Endothelial cell (in vitro differentiated cells): ENCODE data around the gene CORO2A. TPM values are rescaled to one million over a fixed set of nuclear protein-coding genes. Genes with fewer than 3 reads are reported as not detected.
"Not testable (repeated sequence)": the region's sequence is repeated elsewhere in the genome, so short reads cannot be mapped to it uniquely, and the experiment has no call there.

Experiments
- DNase-seq: peaks from one replicate; pipeline ENCODE4 v3.0.0; 2021; ENCODE audit warnings: low spot score
- H3K27ac Mint-ChIP-seq: one replicate; pipeline ENCODE4 v1.8.0; 2021; ENCODE audit warnings: mixed read lengths, inconsistent platforms; ENCODE audit not compliant: unreplicated experiment
- H3K27me3 Mint-ChIP-seq: one replicate; pipeline ENCODE4 v1.8.0; 2021; ENCODE audit warnings: mild to moderate bottlenecking, moderate library complexity, mixed read lengths, inconsistent platforms; ENCODE audit not compliant: unreplicated experiment
- H3K36me3 Mint-ChIP-seq: one replicate; pipeline ENCODE4 v1.8.0; 2021; ENCODE audit warnings: mild to moderate bottlenecking, low read depth, mixed read lengths, inconsistent platforms; ENCODE audit not compliant: unreplicated experiment
- H3K4me1 Mint-ChIP-seq: one replicate; pipeline ENCODE4 v1.8.0; 2021; ENCODE audit warnings: mild to moderate bottlenecking, mixed read lengths, inconsistent platforms; ENCODE audit not compliant: unreplicated experiment
- H3K4me3 Mint-ChIP-seq: one replicate; pipeline ENCODE4 v1.8.0; 2021; ENCODE audit warnings: mild to moderate bottlenecking, mixed read lengths, inconsistent platforms; ENCODE audit not compliant: unreplicated experiment
- H3K9me3 Mint-ChIP-seq: one replicate; pipeline ENCODE4 v1.8.0; 2021; ENCODE audit warnings: mixed read lengths, inconsistent platforms; ENCODE audit not compliant: unreplicated experiment
- CTCF ChIP-seq: fragments of 200-600 bp; sonication (generic); IDR thresholded peaks from one replicate; pipeline ENCODE4 v1.5.0; 2021; ENCODE audit warnings: antibody characterized with exemption; ENCODE audit not compliant: unreplicated experiment
- total RNA-seq: library from RNA; stranded (reverse); fragmentation: NEBNext Ultra II Directional; extraction: Animal tissue kit (Norgen Biotek cat#: 25700); gene quantifications from one replicate; pipeline ENCODE4 v1.2.1, GENCODE V29; 2021; ENCODE audit not compliant: unreplicated experiment

The CORO2A gene
- total RNA-seq, 1 donor from 2014 or later, result 5.5 TPM

DNA sequence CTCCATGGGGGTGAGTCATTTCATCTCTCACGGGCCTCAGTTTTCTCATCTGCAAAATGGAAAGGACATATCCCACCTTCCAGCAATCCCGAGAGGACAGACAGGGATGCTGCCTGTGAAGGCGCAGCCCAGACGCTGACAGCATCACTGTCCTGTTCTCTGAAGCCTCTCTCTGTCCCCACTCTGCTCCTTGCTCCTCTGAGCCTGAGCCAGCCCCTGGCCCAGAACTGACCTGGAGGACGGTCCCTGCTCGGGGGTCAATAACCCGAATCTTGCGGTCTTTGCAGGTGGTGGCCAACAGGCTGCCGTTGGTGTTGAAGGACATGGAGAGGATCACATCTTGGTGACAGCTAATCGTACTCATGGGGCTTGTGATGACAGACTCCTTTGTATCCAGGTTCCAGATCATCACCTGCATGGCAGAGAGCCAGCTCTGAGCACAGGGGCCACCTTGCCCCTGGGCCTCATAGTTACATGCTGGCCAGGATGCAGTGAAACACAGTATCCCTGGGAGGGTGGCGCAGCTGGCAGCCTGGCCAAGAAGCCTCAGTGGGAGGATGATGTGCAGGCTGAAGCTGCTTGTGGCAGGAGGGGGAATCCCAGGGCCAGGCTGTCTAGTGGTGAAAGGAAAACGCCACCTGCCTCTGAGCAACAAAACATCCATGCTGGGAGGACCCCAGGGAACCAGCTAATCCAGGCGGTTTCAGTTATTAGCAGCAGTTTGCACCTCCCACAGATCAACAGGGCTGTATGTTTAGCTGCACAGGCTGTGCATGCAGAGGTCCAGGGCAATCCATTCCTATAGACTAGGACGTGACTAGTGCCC, 59.4 kb downstream of the CORO2A start:
- Mint-ChIP-seq H3K9me3 (no peaks in the 10 kb centered on the region), H3K36me3 (peaks cover 4% of the 10 kb centered on the region), H3K4me1 (no peaks in the 10 kb centered on the region), H3K27ac (no peak overlapping the region), H3K27me3 (no peaks in the 10 kb centered on the region), H3K4me3 (no peak overlapping the region)
- TF ChIP-seq CTCF, result no peak
- no peak for DNase-seq

- no peak for TF ChIP-seq CTCF
- H3K27me3 Mint-ChIP-seq, result no peaks in the 10 kb centered on the region
- H3K4me1 Mint-ChIP-seq, result no peaks in the 10 kb centered on the region
- DNase-seq, result no peak
- H3K9me3 Mint-ChIP-seq, result no peaks in the 10 kb centered on the region
- H3K4me3 Mint-ChIP-seq, result no peak overlapping the region
- H3K36me3 Mint-ChIP-seq, result peaks cover 4% of the 10 kb centered on the region
- H3K27ac Mint-ChIP-seq, result no peak overlapping the region
Observed at GRCh38 chr9:98132158-98132557, 60.3 kb downstream of the CORO2A start.

DNA sequence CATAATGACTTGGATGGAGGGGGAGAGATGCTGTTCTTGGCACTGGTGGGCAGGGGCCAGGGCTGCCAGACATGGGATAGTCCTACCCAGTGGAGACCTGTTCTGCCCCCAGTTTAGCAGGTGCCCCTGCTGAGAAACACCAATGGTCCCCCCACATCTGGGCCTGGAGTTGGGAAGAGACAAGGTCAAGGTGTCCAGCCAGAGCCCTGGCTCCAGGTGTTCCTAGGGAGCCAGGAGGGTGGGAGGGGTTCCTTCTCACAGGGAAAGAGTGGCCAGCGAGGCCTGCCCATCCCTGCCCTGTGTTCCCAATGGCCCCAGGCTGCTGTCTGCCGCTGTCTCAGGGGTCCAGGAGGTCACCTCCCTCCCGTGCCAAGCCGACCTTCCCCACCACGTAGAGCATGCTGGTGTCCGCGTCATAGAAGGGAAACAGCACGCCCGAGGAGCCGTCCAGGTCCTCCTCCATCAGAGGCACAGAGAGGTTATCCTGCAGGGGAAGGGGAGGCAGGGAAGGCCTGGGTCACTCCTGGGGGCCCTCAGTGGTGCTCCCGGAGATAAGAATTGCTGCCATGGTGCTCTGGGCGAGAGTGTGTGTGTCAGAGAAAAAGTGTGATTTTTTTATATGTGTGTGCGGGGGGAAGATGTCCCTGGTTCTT, 61.7 kb downstream of the CORO2A start:
- no peaks in the 10 kb centered on the region for H3K27me3 Mint-ChIP-seq
- H3K36me3 Mint-ChIP-seq, result no peaks in the 10 kb centered on the region
- no peak for DNase-seq
- no peaks in the 10 kb centered on the region for H3K4me1 Mint-ChIP-seq
- H3K27ac Mint-ChIP-seq, result no peak overlapping the region
- no peak for TF ChIP-seq CTCF
- no peak overlapping the region for H3K4me3 Mint-ChIP-seq
- no peaks in the 10 kb centered on the region for H3K9me3 Mint-ChIP-seq

DNA sequence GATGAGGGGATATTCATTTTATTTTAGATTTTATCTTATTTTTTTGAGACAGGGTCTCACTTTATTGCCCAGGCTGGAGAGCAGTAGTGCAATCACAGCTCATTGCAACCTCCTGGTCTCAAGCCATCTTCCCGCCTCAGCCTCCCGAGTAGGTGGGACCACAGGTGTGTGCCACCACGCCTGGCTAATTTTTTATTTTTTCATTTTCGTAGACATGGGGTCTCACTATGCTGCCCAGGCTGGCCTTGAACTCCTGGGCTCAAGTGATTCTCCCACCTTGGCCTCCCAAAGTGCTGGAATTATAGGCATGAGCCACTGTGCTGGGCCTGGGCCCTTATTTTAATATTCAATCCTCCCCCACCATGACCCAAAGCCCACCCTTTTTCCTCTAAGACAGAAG, 62.4 kb downstream of the CORO2A start:
- H3K9me3 Mint-ChIP-seq, H3K4me3 Mint-ChIP-seq, H3K27me3 Mint-ChIP-seq, H3K4me1 Mint-ChIP-seq, H3K27ac Mint-ChIP-seq, H3K36me3 Mint-ChIP-seq, DNase-seq: not testable (repeated sequence)

DNA sequence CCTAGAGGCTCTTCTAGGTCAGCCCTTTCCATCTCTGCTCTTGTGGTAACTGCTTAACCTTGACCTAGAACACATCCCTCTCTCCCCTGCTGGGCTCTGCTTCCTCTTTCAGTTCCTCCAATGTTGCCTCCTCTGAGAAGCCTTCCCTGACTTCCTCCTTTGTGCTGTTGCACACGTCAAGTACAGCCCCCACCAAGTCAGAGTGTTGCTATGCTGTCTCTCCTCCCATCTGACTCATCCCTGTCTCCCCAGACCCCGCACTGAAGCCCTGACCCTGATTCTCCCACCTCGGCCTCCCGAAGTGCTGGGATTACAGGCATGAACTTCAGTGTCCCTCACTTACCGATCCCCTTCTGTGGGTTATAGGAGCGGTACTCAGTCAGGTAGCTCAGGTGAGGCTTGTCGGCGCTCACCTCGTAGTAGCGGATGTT, 63.0 kb downstream of the CORO2A start:
- Mint-ChIP-seq H3K27me3 (no peaks in the 10 kb centered on the region), H3K36me3 (no peaks in the 10 kb centered on the region), H3K9me3 (no peaks in the 10 kb centered on the region), H3K27ac (no peak overlapping the region), H3K4me1 (no peaks in the 10 kb centered on the region), H3K4me3 (no peak overlapping the region)
- DNase-seq, result no peak
- no peak for TF ChIP-seq CTCF
